ENCODE data around the gene SOX11.
"Not testable (repeated sequence)": the region's sequence is repeated elsewhere in the genome, so short reads cannot be mapped to it uniquely, and the experiment has no call there.

SOX11 gene

GRCh38 chr2:5666798-5667197 lies 25.4 kb upstream of the SOX11 start:
- TF ChIP-seq CTCF (IDR thresholded peaks at IDR 0.05; ENCODE audit: insufficient read depth, missing control alignments) = no peak
- FAIRE-seq = no peak
- DNase-seq (ENCODE audit: insufficient read length, low spot score) = no peak

GRCh38 chr2:5667655-5668054 lies 24.5 kb upstream of the SOX11 start:
- not testable (repeated sequence) for DNase-seq (ENCODE audit: insufficient read length, low spot score); FAIRE-seq

- FAIRE-seq (no peak), DNase-seq (ENCODE audit: insufficient read length, low spot score) (no peak)
- TF ChIP-seq CTCF (IDR thresholded peaks at IDR 0.05; ENCODE audit: insufficient read depth, missing control alignments) = no peak
Measured at GRCh38 chr2:5668682-5669250, 23.4 kb upstream of the SOX11 start.

- no peak for FAIRE-seq
- DNase-seq (ENCODE audit: insufficient read length, low spot score) = no peak
- TF ChIP-seq CTCF (IDR thresholded peaks at IDR 0.05; ENCODE audit: insufficient read depth, missing control alignments) = no peak
Measured at GRCh38 chr2:5672749-5673144, 19.4 kb upstream of the SOX11 start.

GRCh38 chr2:5673145-5674025 lies 18.8 kb upstream of the SOX11 start:
- FAIRE-seq (no peak), DNase-seq (ENCODE audit: insufficient read length, low spot score) (no peak)
- TF ChIP-seq CTCF (IDR thresholded peaks at IDR 0.05; ENCODE audit: insufficient read depth, missing control alignments) = no peak

- DNase-seq (ENCODE audit: insufficient read length, low spot score) (no peak), FAIRE-seq (peak; percentile 48)
- TF ChIP-seq CTCF (IDR thresholded peaks at IDR 0.05; ENCODE audit: insufficient read depth, missing control alignments) = no peak
Measured at GRCh38 chr2:5674026-5674340, 18.2 kb upstream of the SOX11 start.

- FAIRE-seq (no peak), DNase-seq (ENCODE audit: insufficient read length, low spot score) (no peak)
- TF ChIP-seq CTCF (IDR thresholded peaks at IDR 0.05; ENCODE audit: insufficient read depth, missing control alignments) = no peak
Measured at GRCh38 chr2:5677133-5677532, 15.1 kb upstream of the SOX11 start.

Measured in D721Med (cell line).